Nephron (organoid): ENCODE data around the gene TMEM248.

ENCODE experiments used
- H3K27ac Mint-ChIP-seq, 3 experiments: 2 replicates each; pipeline ENCODE4 v1.8.0; 2020; ENCODE audit warnings: mixed read lengths in 3 of 3, mild to moderate bottlenecking in 2 of 3, moderate library complexity in 1 of 3
- H3K27me3 Mint-ChIP-seq: 2 replicates; pipeline ENCODE4 v1.8.0; 2021; ENCODE audit warnings: low read depth, mild to moderate bottlenecking, moderate library complexity, mixed read lengths
- H3K36me3 Mint-ChIP-seq: 2 replicates; pipeline ENCODE4 v1.8.0; 2020; ENCODE audit warnings: low read depth, mixed read lengths
- H3K4me1 Mint-ChIP-seq: 2 replicates; pipeline ENCODE4 v1.8.0; 2020; ENCODE audit warnings: mixed read lengths
- H3K4me3 Mint-ChIP-seq, 3 experiments: 2 replicates each; pipeline ENCODE4 v1.8.0; 2020; ENCODE audit warnings: mild to moderate bottlenecking in 3 of 3, mixed read lengths in 3 of 3, moderate library complexity in 2 of 3
- H3K9me3 Mint-ChIP-seq: 2 replicates; pipeline ENCODE4 v1.8.0; 2020; ENCODE audit warnings: mixed read lengths
- TF ChIP-seq, protein P1 (sequence below), 3 experiments: fragments of 200-600 bp; sonication (generic); IDR thresholded peaks; one replicate each; pipeline ENCODE4 v1.5.0; 2021; ENCODE audit warnings: antibody characterized with exemption in 3 of 3; ENCODE audit not compliant: unreplicated experiment in 3 of 3

TMEM248 gene

GRCh38 chr7:66928388-66928787 lies 7.4 kb downstream of the TMEM248 start:
- Mint-ChIP-seq H3K27ac (no peak overlapping the region), H3K27me3 (no peaks in the 10 kb centered on the region), H3K9me3 (no peaks in the 10 kb centered on the region), H3K36me3 (peaks cover 24% of the 10 kb centered on the region), H3K4me3 (no peak overlapping the region), H3K4me1 (peaks cover 16% of the 10 kb centered on the region)
- TF ChIP-seq, protein P1, sequence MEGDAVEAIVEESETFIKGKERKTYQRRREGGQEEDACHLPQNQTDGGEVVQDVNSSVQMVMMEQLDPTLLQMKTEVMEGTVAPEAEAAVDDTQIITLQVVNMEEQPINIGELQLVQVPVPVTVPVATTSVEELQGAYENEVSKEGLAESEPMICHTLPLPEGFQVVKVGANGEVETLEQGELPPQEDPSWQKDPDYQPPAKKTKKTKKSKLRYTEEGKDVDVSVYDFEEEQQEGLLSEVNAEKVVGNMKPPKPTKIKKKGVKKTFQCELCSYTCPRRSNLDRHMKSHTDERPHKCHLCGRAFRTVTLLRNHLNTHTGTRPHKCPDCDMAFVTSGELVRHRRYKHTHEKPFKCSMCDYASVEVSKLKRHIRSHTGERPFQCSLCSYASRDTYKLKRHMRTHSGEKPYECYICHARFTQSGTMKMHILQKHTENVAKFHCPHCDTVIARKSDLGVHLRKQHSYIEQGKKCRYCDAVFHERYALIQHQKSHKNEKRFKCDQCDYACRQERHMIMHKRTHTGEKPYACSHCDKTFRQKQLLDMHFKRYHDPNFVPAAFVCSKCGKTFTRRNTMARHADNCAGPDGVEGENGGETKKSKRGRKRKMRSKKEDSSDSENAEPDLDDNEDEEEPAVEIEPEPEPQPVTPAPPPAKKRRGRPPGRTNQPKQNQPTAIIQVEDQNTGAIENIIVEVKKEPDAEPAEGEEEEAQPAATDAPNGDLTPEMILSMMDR (IDR thresholded peaks at IDR 0.05; ENCODE audit: unreplicated experiment in 3 of 3) = no peak

- no peak overlapping the region for H3K4me3 Mint-ChIP-seq
- H3K9me3 Mint-ChIP-seq = no peaks in the 10 kb centered on the region
- no peak overlapping the region for H3K27ac Mint-ChIP-seq
- no peaks in the 10 kb centered on the region for H3K27me3 Mint-ChIP-seq
- peaks cover 19% of the 10 kb centered on the region for H3K4me1 Mint-ChIP-seq
- H3K36me3 Mint-ChIP-seq = peaks cover 26% of the 10 kb centered on the region
- TF ChIP-seq, protein P1 (IDR thresholded peaks at IDR 0.05; ENCODE audit: unreplicated experiment in 3 of 3) = no peak
Measured at GRCh38 chr7:66929165-66929564, 8.1 kb downstream of the TMEM248 start.

- H3K27ac Mint-ChIP-seq = no peak overlapping the region
- peaks cover 19% of the 10 kb centered on the region for H3K4me1 Mint-ChIP-seq
- H3K27me3 Mint-ChIP-seq = no peaks in the 10 kb centered on the region
- TF ChIP-seq, protein P1 (IDR thresholded peaks at IDR 0.05; ENCODE audit: unreplicated experiment in 3 of 3) = no peak
- H3K9me3 Mint-ChIP-seq = no peaks in the 10 kb centered on the region
- H3K36me3 Mint-ChIP-seq = peaks cover 29% of the 10 kb centered on the region
- no peak overlapping the region for H3K4me3 Mint-ChIP-seq
Measured at GRCh38 chr7:66929935-66930334, 8.9 kb downstream of the TMEM248 start.

- Mint-ChIP-seq H3K4me3 (no peak overlapping the region), H3K27ac (no peak overlapping the region), H3K4me1 (peaks cover 16% of the 10 kb centered on the region), H3K36me3 (peaks cover 26% of the 10 kb centered on the region), H3K27me3 (no peaks in the 10 kb centered on the region), H3K9me3 (no peaks in the 10 kb centered on the region)
- TF ChIP-seq, protein P1 (IDR thresholded peaks at IDR 0.05; ENCODE audit: unreplicated experiment in 3 of 3) = no peak
Measured at GRCh38 chr7:66930341-66930740, 9.3 kb downstream of the TMEM248 start.

- Mint-ChIP-seq H3K9me3 (peaks cover 19% of the 10 kb centered on the region), H3K27ac (no peak overlapping the region), H3K4me1 (peaks cover 8% of the 10 kb centered on the region), H3K36me3 (peaks cover 44% of the 10 kb centered on the region), H3K4me3 (no peak overlapping the region), H3K27me3 (no peaks in the 10 kb centered on the region)
- TF ChIP-seq, protein P1 (IDR thresholded peaks at IDR 0.05; ENCODE audit: unreplicated experiment in 3 of 3) = no peak
Measured at GRCh38 chr7:66933469-66933868, 12.4 kb downstream of the TMEM248 start.

- Mint-ChIP-seq H3K27ac (no peak overlapping the region), H3K4me3 (no peak overlapping the region), H3K36me3 (peaks cover 51% of the 10 kb centered on the region), H3K4me1 (peaks cover 8% of the 10 kb centered on the region), H3K9me3 (peaks cover 19% of the 10 kb centered on the region), H3K27me3 (no peaks in the 10 kb centered on the region)
- TF ChIP-seq, protein P1 (IDR thresholded peaks at IDR 0.05; ENCODE audit: unreplicated experiment in 3 of 3) = no peak
Measured at GRCh38 chr7:66937940-66938339, 16.9 kb downstream of the TMEM248 start.
